WTC11 (cell line): Measurements from ENCODE around the gene STK32C. TPM values are rescaled to one million over a fixed set of nuclear protein-coding genes. Genes with fewer than 3 reads are reported as not detected.

Source experiments
- ATAC-seq: fragments of 200-7000 bp; cut with Tn5 transposase; 2 replicates; pipeline ENCODE4 v1.10.0; 2021; ENCODE audit warnings: mild to moderate bottlenecking, moderate library complexity
- CTCF ChIA-PET: fragments of 300-600 bp; sonication (Branson Sonifier 250); formaldehyde crosslinking; loops from one replicate; lab custom pipeline; 2021; ENCODE audit warnings: antibody characterized with exemption; lab: Charles Lee
- POLR2A ChIA-PET: fragments of 350-600 bp; sonication (Branson Sonifier 250); formaldehyde crosslinking; loops from one replicate; lab custom pipeline; 2021; ENCODE audit warnings: antibody characterized with exemption; lab: Charles Lee
- DNase-seq: peaks from one replicate; pipeline ENCODE4 v3.0.0; 2021; ENCODE audit warnings: low spot score
- H3K27ac Mint-ChIP-seq: 2 replicates; pipeline ENCODE4 v1.8.0; 2021; ENCODE audit warnings: mixed read lengths
- H3K27me3 Mint-ChIP-seq: 2 replicates; pipeline ENCODE4 v1.8.0; 2021; ENCODE audit warnings: low read depth, mild to moderate bottlenecking, moderate library complexity, mixed read lengths
- H3K36me3 Mint-ChIP-seq: 2 replicates; pipeline ENCODE4 v1.8.0; 2021; ENCODE audit warnings: mixed read lengths
- H3K4me1 Mint-ChIP-seq: 2 replicates; pipeline ENCODE4 v1.8.0; 2022; ENCODE audit warnings: mixed read lengths
- H3K4me3 Mint-ChIP-seq: 2 replicates; pipeline ENCODE4 v1.8.0; 2021; ENCODE audit warnings: mild to moderate bottlenecking, moderate library complexity, mixed read lengths
- H3K9me3 Mint-ChIP-seq: 2 replicates; pipeline ENCODE4 v1.8.0; 2021; ENCODE audit warnings: mixed read lengths
- CREB1 ChIP-seq: sonication (generic); formaldehyde crosslinking; IDR thresholded peaks from 2 replicates; pipeline ENCODE4 v1.8.0; 2023; ENCODE audit warnings: mild to moderate bottlenecking, missing genetic modification reagents
- FOXK1 ChIP-seq: sonication (generic); formaldehyde crosslinking; IDR thresholded peaks from 2 replicates; pipeline ENCODE4 v1.8.0; 2022; ENCODE audit warnings: mild to moderate bottlenecking, moderate library complexity, missing genetic modification reagents
- NFATC4 ChIP-seq: fragments of 250-450 bp; sonication (Bioruptor Pico); IDR thresholded peaks from 2 replicates; pipeline ENCODE4 v1.9.0; 2021; ENCODE audit warnings: mild to moderate bottlenecking
- NFE2L1 ChIP-seq: sonication (generic); formaldehyde crosslinking; IDR thresholded peaks from 2 replicates; pipeline ENCODE4 v1.8.1; 2023; ENCODE audit warnings: missing genetic modification reagents
- NFYB ChIP-seq: sonication (generic); formaldehyde crosslinking; conservative IDR thresholded peaks from 2 replicates; pipeline ENCODE4 v1.8.0; 2022; ENCODE audit warnings: low read depth, missing genetic modification reagents
- NR3C1 ChIP-seq: sonication (generic); formaldehyde crosslinking; conservative IDR thresholded peaks from 2 replicates; pipeline ENCODE4 v1.8.1; 2023; ENCODE audit warnings: low read depth, mild to moderate bottlenecking, missing genetic modification reagents
- SMAD3 ChIP-seq: sonication (generic); formaldehyde crosslinking; IDR thresholded peaks from 2 replicates; pipeline ENCODE4 v1.8.0; 2022; ENCODE audit warnings: missing genetic modification reagents, mild to moderate bottlenecking, borderline replicate concordance
- TEAD1 ChIP-seq: sonication (generic); formaldehyde crosslinking; IDR thresholded peaks from 2 replicates; pipeline ENCODE4 v1.8.0; 2022; ENCODE audit warnings: mild to moderate bottlenecking, missing genetic modification reagents
- ZBTB21 ChIP-seq: sonication (generic); formaldehyde crosslinking; IDR thresholded peaks from 2 replicates; pipeline ENCODE4 v1.8.1; 2023; ENCODE audit warnings: mild to moderate bottlenecking, missing genetic modification reagents, borderline replicate concordance
- total RNA-seq: library from RNA; stranded (reverse); gene quantifications from 3 replicates; pipeline ENCODE4 v1.2.3, GENCODE V29; 2021
- TF ChIP-seq, protein P1 (sequence below): sonication (generic); formaldehyde crosslinking; IDR thresholded peaks from 2 replicates; pipeline ENCODE4 v1.8.1; 2022; ENCODE audit warnings: low read depth, mild to moderate bottlenecking, moderate library complexity, missing genetic modification reagents, borderline replicate concordance
- TF ChIP-seq, protein P2 (sequence below): sonication (generic); formaldehyde crosslinking; IDR thresholded peaks from 2 replicates; pipeline ENCODE4 v1.8.0; 2022; ENCODE audit warnings: mild to moderate bottlenecking, missing genetic modification reagents
- TF ChIP-seq, protein P3 (sequence below): fragments of 250-450 bp; sonication (Bioruptor Pico); conservative IDR thresholded peaks from 2 replicates; pipeline ENCODE4 v1.9.0; 2021; ENCODE audit warnings: mild to moderate bottlenecking
- TF ChIP-seq, protein P4 (sequence below): sonication (generic); formaldehyde crosslinking; IDR thresholded peaks from 2 replicates; pipeline ENCODE4 v1.8.1; 2022; ENCODE audit warnings: missing genetic modification reagents, borderline replicate concordance
- TF ChIP-seq, protein P5 (sequence below): fragments of 200-600 bp; IDR thresholded peaks from 2 replicates; pipeline ENCODE4 v1.8.0; 2022; ENCODE audit warnings: antibody characterized with exemption
- TF ChIP-seq, protein P6 (sequence below): sonication (generic); formaldehyde crosslinking; IDR thresholded peaks from 2 replicates; pipeline ENCODE4 v1.8.1; 2023; ENCODE audit warnings: mild to moderate bottlenecking, missing genetic modification reagents, moderate library complexity
- TF ChIP-seq, protein P7 (sequence below): sonication (generic); formaldehyde crosslinking; IDR thresholded peaks from 2 replicates; pipeline ENCODE4 v1.8.0; 2022; ENCODE audit warnings: mild to moderate bottlenecking, missing genetic modification reagents
- TF ChIP-seq, protein P8 (sequence below): sonication (generic); formaldehyde crosslinking; IDR thresholded peaks from 2 replicates; pipeline ENCODE4 v1.8.0; 2023; ENCODE audit warnings: missing genetic modification reagents, mild to moderate bottlenecking, borderline replicate concordance
- TF ChIP-seq, protein P9 (sequence below): fragments of 250-450 bp; sonication (Bioruptor Pico); IDR thresholded peaks from 2 replicates; pipeline ENCODE4 v2.1.2; 2022; ENCODE audit warnings: mild to moderate bottlenecking, moderate library complexity

Gene STK32C
- total RNA-seq, 1 experiment from 2014 or later = 20.7 TPM

DNA sequence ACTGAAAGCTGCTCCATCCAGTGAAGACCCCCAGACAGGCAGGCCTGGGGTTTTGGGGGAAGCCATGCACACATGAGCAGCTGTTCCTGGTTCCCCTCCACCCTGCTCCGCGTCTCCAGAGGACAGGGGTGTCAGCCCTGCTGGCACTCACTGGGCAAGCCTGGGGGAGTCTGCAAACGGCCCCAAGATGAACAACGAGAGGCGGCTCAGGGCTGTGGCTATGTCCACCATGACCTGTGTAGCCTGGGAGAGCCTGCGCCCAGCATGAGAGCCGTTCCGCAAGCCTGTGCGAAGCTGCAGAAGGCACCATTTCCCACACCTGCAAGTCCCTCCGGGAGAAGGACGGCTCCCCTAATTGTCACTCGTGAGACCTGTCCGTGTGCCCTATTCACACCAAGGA is 61.5 kb downstream of the STK32C start:
- CTCF ChIA-PET = no interaction called here
- Mint-ChIP-seq H3K27me3 (no peaks in the 10 kb centered on the region), H3K4me3 (no peak overlapping the region), H3K27ac (no peak overlapping the region), H3K9me3 (no peaks in the 10 kb centered on the region), H3K4me1 (no peaks in the 10 kb centered on the region), H3K36me3 (no peaks in the 10 kb centered on the region)
- POLR2A ChIA-PET = no interaction called here
- no peak for ATAC-seq
- no peak for DNase-seq
- TF ChIP-seq, protein P1, sequence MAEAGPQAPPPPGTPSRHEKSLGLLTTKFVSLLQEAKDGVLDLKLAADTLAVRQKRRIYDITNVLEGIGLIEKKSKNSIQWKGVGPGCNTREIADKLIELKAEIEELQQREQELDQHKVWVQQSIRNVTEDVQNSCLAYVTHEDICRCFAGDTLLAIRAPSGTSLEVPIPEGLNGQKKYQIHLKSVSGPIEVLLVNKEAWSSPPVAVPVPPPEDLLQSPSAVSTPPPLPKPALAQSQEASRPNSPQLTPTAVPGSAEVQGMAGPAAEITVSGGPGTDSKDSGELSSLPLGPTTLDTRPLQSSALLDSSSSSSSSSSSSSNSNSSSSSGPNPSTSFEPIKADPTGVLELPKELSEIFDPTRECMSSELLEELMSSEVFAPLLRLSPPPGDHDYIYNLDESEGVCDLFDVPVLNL (CRISPR knock-in tag) = no peak
- TF ChIP-seq, protein P2, sequence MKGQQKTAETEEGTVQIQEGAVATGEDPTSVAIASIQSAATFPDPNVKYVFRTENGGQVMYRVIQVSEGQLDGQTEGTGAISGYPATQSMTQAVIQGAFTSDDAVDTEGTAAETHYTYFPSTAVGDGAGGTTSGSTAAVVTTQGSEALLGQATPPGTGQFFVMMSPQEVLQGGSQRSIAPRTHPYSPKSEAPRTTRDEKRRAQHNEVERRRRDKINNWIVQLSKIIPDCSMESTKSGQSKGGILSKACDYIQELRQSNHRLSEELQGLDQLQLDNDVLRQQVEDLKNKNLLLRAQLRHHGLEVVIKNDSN (CRISPR knock-in tag) = no peak
- TF ChIP-seq, protein P3, sequence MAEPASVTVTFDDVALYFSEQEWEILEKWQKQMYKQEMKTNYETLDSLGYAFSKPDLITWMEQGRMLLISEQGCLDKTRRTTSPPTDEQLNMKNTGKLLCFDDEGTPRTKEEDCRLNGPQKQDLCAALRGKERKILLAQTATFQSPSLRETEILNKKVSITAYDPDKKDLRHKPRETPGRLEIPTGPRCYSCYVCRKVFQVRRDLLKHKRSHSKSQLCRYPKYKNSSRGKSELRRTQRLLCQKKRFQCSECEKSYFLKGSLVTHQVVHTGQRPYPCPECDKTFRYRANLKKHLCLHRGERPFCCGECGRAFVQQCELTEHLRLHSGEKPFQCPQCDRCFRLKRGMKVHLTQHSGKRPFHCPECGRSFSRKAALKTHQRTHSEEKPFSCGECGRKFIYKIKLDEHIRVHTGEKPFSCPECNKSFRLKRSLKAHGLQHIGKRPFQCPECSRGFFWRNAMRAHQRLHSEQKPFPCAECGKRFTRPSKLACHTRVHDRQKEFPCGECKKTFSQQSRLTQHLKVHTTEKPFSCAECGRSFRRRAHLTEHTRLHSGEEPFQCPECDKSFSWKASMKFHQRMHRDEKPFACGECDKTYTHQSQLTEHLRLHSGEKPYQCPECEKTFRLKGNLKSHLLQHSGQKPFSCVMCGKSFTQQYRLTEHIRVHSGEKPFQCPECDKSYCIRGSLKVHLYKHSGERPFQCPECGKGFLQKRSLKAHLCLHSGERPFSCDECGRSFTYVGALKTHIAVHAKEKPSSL (CRISPR knock-in tag) = no peak
- TF ChIP-seq ZBTB21 = no peak
- TF ChIP-seq SMAD3 (CRISPR knock-in tag) = no peak
- TF ChIP-seq, protein P4, sequence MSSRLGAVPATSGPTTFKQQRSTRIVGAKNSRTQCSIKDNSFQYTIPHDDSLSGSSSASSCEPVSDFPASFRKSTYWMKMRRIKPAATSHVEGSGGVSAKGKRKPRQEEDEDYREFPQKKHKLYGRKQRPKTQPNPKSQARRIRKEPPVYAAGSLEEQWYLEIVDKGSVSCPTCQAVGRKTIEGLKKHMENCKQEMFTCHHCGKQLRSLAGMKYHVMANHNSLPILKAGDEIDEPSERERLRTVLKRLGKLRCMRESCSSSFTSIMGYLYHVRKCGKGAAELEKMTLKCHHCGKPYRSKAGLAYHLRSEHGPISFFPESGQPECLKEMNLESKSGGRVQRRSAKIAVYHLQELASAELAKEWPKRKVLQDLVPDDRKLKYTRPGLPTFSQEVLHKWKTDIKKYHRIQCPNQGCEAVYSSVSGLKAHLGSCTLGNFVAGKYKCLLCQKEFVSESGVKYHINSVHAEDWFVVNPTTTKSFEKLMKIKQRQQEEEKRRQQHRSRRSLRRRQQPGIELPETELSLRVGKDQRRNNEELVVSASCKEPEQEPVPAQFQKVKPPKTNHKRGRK = no peak
- TF ChIP-seq, protein P5, sequence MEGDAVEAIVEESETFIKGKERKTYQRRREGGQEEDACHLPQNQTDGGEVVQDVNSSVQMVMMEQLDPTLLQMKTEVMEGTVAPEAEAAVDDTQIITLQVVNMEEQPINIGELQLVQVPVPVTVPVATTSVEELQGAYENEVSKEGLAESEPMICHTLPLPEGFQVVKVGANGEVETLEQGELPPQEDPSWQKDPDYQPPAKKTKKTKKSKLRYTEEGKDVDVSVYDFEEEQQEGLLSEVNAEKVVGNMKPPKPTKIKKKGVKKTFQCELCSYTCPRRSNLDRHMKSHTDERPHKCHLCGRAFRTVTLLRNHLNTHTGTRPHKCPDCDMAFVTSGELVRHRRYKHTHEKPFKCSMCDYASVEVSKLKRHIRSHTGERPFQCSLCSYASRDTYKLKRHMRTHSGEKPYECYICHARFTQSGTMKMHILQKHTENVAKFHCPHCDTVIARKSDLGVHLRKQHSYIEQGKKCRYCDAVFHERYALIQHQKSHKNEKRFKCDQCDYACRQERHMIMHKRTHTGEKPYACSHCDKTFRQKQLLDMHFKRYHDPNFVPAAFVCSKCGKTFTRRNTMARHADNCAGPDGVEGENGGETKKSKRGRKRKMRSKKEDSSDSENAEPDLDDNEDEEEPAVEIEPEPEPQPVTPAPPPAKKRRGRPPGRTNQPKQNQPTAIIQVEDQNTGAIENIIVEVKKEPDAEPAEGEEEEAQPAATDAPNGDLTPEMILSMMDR = no peak
- TF ChIP-seq FOXK1 (CRISPR knock-in tag) = no peak
- TF ChIP-seq NR3C1 (CRISPR knock-in tag) = no peak

DNA sequence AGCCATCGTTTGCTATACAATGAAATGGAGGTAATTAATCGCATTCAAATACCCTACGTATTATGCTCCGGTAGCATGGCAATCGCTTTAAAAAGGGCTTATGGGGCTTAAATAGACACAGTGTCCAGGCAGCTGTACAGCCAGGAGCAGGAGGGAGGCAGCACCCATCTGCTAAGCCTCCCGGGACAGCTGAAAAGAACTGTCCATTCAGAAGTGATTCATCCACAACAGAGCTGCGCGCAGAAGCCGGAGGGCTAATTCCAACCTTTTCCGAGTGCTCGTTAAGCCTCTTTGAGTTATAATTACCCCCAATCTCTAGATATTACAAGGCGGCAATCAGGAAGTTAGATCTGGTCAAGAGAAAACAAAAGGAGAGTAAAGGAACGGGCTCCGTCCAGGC is 62.7 kb downstream of the STK32C start:
- H3K36me3 Mint-ChIP-seq = no peaks in the 10 kb centered on the region
- no peak overlapping the region for H3K27ac Mint-ChIP-seq
- H3K9me3 Mint-ChIP-seq = no peaks in the 10 kb centered on the region
- H3K4me3 Mint-ChIP-seq = no peak overlapping the region
- ChIA-PET POLR2A (no interaction called here), CTCF (no interaction called here)
- H3K27me3 Mint-ChIP-seq = no peaks in the 10 kb centered on the region
- no peaks in the 10 kb centered on the region for H3K4me1 Mint-ChIP-seq
- ATAC-seq = no peak
- no peak for DNase-seq
- TF ChIP-seq SMAD3 (CRISPR knock-in tag) (no peak), NFATC4 (no peak), NFYB (CRISPR knock-in tag) (no peak), CREB1 (CRISPR knock-in tag) (no peak), TEAD1 (CRISPR knock-in tag) (no peak), NFE2L1 (CRISPR knock-in tag) (no peak)
- TF ChIP-seq, protein P6, sequence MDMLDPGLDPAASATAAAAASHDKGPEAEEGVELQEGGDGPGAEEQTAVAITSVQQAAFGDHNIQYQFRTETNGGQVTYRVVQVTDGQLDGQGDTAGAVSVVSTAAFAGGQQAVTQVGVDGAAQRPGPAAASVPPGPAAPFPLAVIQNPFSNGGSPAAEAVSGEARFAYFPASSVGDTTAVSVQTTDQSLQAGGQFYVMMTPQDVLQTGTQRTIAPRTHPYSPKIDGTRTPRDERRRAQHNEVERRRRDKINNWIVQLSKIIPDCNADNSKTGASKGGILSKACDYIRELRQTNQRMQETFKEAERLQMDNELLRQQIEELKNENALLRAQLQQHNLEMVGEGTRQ (CRISPR knock-in tag) = no peak
- TF ChIP-seq, protein P7, sequence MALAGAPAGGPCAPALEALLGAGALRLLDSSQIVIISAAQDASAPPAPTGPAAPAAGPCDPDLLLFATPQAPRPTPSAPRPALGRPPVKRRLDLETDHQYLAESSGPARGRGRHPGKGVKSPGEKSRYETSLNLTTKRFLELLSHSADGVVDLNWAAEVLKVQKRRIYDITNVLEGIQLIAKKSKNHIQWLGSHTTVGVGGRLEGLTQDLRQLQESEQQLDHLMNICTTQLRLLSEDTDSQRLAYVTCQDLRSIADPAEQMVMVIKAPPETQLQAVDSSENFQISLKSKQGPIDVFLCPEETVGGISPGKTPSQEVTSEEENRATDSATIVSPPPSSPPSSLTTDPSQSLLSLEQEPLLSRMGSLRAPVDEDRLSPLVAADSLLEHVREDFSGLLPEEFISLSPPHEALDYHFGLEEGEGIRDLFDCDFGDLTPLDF = no peak
- TF ChIP-seq, protein P8, sequence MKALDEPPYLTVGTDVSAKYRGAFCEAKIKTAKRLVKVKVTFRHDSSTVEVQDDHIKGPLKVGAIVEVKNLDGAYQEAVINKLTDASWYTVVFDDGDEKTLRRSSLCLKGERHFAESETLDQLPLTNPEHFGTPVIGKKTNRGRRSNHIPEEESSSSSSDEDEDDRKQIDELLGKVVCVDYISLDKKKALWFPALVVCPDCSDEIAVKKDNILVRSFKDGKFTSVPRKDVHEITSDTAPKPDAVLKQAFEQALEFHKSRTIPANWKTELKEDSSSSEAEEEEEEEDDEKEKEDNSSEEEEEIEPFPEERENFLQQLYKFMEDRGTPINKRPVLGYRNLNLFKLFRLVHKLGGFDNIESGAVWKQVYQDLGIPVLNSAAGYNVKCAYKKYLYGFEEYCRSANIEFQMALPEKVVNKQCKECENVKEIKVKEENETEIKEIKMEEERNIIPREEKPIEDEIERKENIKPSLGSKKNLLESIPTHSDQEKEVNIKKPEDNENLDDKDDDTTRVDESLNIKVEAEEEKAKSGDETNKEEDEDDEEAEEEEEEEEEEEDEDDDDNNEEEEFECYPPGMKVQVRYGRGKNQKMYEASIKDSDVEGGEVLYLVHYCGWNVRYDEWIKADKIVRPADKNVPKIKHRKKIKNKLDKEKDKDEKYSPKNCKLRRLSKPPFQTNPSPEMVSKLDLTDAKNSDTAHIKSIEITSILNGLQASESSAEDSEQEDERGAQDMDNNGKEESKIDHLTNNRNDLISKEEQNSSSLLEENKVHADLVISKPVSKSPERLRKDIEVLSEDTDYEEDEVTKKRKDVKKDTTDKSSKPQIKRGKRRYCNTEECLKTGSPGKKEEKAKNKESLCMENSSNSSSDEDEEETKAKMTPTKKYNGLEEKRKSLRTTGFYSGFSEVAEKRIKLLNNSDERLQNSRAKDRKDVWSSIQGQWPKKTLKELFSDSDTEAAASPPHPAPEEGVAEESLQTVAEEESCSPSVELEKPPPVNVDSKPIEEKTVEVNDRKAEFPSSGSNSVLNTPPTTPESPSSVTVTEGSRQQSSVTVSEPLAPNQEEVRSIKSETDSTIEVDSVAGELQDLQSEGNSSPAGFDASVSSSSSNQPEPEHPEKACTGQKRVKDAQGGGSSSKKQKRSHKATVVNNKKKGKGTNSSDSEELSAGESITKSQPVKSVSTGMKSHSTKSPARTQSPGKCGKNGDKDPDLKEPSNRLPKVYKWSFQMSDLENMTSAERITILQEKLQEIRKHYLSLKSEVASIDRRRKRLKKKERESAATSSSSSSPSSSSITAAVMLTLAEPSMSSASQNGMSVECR (CRISPR knock-in tag) = no peak
- TF ChIP-seq, protein P1 (CRISPR knock-in tag) = no peak
- TF ChIP-seq, protein P9, sequence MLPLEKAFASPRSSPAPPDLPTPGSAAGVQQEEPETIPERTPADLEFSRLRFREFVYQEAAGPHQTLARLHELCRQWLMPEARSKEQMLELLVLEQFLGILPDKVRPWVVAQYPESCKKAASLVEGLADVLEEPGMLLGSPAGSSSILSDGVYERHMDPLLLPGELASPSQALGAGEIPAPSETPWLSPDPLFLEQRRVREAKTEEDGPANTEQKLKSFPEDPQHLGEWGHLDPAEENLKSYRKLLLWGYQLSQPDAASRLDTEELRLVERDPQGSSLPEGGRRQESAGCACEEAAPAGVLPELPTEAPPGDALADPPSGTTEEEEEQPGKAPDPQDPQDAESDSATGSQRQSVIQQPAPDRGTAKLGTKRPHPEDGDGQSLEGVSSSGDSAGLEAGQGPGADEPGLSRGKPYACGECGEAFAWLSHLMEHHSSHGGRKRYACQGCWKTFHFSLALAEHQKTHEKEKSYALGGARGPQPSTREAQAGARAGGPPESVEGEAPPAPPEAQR (CRISPR knock-in tag) = no peak
